SKM-1 (cell line): Measurements from ENCODE around the gene PLPPR1.
"Not testable (repeated sequence)": the region's sequence is repeated elsewhere in the genome, so short reads cannot be mapped to it uniquely, and the experiment has no call there.

Experiments used
- DNase-seq: peaks from one replicate; lab custom pipeline; 2025; ENCODE audit not compliant: unreplicated experiment; lab: John Stamatoyannopoulos, UW

The PLPPR1 gene

DNA sequence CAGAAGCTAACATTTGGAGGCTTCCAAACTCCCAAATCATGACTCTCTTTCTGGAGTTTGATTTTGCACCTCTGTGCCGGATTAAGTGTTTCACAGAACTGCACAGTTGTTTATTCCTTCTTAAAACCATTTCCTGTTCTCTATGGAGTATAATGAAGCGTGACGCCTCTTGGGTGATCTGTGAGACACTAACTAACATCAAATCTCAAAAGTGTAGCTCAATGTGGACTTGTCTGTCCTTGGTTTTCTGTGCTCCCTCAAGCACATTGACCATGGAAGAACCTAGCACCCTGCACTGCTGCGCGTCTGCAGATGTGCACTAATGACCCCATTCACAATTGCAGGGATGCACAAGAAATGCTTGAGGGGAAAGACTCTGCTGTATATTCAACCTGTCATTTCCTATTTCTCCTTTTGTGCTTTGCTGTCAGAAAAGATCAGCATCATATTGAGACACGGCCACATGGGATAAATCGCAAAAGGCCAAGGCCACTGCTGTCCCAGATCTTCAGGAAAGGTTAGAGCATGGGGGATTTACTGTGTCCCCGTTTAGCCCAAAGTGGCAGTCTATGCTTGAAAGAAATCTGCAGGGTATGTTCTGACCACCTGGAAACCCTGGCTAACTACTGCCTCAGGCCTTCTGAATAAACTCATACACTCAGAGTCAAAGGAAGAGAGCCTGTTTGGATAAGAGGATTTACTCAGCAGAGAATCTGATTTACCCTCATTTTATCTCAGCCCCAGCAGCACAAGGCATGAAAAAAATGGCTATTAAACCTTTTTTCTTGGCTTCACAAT lies 246.6 kb downstream of the PLPPR1 start:
- DNase-seq: no peak

DNA sequence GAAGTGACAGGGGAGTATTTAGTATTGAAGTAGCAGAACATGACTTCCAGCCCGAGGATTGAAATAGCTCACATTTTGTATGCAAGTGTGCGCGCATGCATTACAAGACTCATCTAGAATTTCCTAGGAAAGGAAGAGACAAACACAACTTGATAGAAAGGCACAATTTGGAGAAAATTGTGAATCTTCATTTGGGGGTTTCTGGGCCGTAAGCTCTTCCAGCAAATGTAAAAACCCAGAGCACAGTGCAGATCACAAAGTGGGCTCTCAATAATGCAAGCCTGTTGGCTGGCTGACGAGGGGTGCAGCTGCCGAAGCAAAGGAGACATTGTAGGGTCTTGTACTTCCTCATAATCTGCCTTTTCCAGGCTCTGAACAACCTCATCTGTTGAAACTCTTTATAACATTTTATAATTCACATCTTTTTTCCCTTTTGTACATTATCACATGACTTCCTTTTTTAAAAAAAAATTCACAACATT lies 247.3 kb downstream of the PLPPR1 start:
- no peak for DNase-seq

DNA sequence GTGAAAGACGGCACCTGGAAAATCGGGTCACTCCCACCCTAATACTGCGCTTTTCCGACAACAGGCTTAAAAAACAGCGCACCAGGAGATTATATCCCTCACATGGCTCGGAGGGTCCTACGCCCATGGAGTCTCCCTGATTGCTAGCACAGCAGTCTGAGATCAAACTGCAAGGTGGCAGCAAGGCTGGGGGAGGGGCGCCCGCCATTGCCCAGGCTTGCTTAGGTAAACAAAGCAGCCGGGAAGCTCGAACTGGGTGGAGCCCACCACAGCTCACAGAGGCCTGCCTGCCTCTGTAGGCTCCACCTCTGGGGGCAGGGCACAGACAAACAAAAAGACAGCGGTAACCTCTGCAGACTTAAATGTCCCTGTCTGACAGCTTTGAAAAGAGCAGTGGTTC lies 262.5 kb downstream of the PLPPR1 start:
- not testable (repeated sequence) for DNase-seq

DNA sequence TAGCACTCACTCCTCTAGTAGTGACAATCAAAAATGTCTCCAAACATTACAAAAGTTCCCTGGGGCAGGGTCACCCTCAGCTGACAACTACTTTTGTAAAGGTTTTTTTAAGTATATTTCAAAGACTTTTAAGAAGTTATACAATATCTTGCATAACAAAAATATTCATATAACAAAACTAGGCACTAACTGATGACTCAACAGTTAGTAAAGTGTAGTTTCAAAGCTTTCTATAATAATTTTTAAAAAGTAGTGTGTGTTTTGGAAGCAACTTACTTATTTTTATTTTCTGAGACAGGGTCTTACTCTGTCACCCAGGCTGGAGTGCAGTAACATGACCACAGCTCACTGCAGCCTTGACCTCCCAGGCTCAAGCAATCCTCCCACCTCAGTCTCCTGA lies 271.4 kb downstream of the PLPPR1 start:
- DNase-seq: no peak

DNA sequence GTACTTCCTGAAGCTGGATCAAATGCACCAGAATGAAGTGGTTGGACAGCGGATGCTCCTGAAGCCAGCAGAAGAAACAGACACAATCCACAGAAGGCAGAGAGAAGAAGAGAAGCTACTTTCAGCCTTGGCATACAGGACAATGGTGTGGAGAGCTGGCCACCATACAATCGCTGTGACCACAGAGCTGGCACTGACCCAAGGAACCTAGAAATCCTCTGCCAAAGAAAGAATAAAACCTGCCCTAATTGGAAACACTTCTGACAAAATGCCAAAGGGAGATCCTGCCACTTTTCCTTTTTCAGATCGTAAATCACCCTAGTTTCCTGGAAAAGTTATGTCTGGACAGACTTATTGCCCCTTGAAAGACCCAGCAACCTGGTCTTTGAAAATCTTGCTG lies 278.5 kb downstream of the PLPPR1 start:
- DNase-seq: no peak

DNA sequence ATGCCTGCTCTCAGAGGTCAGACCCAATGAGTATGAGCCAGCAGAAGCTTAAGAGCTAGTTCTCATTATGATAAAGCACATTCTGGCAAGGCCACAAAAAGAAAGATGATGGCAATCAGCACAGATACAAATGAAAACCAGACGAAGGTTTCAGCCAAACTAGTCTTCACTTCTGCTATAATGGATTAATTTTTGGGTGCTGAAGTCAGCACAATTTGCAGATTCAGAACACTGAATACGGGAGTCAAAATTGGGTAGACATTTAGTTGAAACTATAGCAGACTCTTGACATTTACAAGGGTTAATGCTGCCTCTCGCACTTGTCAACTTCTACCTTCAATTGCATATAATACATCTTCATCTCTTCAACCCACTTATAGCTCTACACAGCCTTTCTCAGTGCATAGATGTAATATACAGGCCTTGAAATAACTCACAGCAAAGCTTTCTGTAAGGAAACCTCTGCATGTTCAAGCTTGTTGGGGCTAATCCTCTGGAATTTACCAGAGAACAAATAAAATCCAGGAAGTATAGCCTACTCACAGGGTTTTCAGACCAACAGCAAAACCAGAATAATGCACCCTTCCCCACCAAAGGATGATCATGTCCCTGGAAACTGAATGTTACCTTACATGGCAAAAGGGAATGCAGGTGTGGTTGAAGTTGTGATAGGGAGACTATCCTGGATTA lies 279.1 kb downstream of the PLPPR1 start:
- no peak for DNase-seq

DNA sequence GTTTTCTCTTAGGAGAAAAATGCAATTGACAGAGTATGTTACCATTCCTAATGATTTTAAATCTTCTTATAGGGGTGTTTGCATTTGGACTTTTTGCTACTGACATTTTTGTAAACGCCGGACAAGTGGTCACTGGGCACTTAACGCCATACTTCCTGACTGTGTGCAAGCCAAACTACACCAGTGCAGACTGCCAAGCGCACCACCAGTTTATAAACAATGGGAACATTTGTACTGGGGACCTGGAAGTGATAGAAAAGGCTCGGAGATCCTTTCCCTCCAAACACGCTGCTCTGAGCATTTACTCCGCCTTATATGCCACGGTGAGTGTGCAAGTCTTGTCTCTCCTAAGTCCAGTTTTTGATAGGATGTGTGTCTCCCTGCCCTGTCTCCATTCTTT lies 280.6 kb downstream of the PLPPR1 start:
- no peak for DNase-seq

DNA sequence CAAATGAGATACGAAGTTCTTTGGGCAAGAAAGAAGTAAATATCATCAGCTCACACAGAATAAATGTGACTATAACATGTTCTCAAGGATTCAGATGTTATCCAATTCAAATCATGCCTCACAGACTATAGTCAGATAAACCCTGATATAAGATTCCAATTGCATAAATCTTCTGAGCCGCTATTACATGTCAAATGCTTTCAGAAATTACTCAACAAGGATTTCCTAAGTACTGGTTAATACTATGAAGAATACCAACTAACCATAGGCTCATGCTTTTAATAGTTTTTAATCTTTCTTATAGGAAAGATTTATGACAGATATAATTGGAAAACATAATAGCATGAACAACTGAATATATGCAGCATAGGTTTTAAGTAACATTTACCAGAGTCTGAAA lies 282.7 kb downstream of the PLPPR1 start:
- DNase-seq: no peak

DNA sequence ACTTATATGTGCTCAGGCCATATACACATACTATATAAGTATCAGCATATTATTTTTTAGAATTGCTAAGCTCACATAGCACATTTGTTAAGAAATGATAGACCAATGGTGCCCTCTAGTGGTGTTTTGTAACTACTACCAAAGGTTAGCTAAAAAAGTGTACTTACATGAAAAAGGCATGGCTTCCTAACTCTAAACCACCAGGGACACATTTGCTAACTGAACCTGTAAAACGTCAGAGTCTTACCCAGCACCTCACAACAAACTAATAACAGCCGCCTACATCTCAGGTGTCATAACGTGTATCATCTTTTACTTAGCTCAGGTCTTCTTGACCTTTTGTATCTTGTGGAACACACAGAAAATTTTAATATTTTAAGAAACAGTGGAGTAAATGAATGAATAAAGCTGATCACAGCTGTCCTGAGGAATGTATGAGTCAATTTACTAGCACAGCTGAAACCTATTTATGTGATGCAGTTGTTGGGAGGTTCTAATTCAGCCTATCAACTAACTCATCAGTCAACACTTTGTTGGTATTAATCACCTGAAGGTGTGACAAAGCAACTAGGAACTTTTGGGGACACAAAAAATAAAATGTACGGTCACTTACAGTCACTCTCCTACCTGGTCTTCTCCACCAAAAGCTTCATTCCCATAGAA lies 283.4 kb downstream of the PLPPR1 start:
- DNase-seq: peak; percentile 57

DNA sequence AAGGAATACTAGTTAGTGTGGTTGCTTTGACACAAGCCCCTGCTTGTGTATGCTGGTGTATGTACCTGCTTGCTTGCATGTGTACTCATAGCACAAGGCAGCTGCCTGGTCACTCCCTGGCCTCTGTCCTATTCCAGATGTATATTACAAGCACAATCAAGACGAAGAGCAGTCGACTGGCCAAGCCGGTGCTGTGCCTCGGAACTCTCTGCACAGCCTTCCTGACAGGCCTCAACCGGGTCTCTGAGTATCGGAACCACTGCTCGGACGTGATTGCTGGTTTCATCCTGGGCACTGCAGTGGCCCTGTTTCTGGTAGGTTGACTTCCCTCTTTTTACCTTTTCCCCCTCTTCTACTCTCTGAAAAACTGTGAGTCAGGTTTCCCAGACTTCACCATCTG lies 284.1 kb downstream of the PLPPR1 start:
- no peak for DNase-seq

DNA sequence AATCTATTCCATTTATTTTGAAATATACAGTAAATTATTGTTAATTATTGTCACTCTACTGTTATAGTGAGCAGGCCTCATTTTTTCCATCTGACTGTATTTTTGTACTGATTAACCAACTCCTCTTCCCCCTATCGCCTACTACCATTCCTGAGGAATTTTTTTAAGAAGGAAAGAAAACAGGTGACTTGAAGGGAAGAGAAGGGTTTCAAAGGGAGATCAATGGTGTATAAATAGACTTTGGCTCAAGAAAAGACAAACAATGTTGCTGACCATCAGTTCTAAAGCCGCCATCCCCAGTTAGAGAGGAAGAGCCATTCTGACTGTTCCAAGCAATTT lies 286.6 kb downstream of the PLPPR1 start:
- DNase-seq: no peak

DNA sequence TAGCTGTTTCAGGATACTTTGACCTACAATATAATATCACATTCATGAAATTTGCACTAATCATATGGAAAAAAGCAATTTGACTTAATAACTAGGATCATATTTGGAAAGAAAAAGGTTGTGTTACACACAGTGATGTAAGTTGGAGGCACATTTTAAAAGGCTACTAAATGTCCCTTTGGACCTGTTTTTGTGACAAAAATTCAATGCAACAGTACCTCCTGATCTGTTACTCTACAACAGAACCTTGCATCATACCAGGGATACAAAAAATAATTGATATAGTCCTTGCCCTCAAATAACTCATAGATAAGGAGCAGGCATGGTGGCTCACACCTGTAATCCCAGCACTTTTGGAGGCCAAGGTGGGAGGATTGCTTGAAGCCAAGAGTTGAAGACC lies 289.2 kb downstream of the PLPPR1 start:
- DNase-seq: no peak

DNA sequence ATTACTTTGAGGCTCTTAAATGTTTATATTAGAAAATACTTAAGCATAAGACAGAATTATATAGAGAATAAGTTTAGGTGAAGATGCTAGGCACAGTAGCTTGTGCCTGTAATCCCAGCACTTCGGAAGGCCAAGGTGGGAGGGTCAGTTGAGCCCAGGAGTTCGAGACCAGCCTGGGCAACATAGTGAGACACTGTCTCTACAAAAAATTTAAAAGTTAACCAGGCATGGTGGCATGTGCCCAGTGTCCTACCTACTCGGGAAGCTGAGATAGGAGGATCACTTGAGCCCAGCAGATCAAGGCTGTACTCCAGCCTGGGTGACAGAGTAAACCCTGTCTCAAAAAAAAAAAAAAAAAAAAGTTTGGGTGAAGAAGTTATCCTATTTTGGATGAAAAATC lies 294.6 kb downstream of the PLPPR1 start:
- DNase-seq: no peak

DNA sequence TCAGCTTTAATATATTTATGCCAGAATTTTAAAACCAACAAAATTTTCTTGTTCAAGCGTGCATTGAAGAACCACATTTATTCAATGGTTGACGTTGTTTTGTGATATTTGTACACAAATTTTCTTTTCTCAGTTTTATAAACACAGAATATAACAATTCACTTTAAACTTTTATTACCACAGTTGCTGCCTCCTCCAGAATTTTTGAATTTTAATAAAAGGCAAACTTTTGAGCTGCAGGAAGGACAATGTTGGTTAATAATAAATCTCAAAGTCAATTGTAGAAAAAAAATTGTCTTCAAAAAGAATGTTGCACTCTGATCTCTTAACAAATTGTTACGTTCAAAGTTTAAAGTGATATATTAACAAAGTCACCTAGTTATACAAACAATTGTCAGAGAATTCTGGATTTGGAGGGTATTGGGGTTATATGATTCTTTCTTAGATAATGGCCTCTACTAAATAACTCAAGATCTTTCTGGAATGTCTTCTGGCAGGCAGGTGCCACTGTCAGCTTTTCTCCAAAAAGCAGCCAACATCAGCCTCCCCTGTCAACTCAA lies 295.8 kb downstream of the PLPPR1 start:
- DNase-seq: no peak

DNA sequence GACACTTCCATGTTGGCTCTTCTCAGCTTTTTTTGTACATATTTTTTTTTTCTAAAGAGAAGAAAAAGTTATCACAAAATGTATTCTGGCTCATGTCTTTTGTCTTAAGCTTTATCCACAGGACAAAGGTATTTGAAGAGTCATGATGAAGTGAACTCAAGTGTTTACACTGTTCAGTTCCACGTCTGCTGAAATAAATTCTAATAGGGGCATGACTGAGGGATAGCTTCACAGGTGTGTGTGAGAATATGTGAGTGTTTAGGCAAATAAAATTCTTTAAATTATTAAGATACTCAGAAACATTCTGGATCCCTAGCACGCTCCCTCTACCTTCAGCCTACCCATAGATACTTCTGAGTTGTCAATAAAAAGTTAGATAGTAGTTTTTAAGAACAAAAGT lies 296.5 kb downstream of the PLPPR1 start:
- no peak for DNase-seq

DNA sequence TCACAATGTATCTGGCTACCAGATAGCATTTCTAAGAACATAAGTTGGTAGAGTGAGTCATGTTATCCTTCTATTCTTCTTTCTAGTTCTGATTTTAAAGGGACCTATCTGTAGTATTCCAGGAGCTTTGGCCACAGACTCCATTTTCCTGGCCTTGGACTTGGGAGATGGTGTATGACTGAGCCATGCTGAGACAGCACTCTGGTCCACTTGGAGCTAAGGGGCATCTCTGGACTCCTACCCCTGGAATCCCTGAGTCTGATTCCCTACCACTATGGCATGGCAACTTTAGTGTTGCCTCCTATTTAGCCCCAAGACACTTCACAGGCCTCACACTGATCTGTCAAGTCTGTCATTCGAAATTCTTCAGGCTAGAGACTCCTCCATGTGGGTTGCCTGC lies 297.5 kb downstream of the PLPPR1 start:
- DNase-seq: no peak

DNA sequence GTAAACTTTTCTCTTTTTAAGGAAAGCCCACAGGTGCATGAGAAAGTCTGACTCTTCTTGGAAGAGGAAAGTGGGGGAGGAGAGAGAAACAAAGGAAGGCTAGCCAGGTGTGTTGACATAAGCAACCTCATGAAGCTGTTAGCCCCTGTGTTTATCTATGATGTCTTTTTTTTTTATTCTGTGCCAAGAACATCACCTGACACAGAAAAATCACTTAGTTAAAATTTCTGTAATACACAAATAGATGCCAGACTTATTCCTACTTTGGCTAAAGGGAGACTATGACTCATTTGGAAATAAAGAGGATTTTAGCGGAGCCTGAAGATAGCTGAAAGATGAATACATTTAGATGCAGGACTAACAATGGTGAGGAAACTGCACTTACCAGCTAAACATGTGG lies 298.0 kb downstream of the PLPPR1 start:
- DNase-seq: no peak

DNA sequence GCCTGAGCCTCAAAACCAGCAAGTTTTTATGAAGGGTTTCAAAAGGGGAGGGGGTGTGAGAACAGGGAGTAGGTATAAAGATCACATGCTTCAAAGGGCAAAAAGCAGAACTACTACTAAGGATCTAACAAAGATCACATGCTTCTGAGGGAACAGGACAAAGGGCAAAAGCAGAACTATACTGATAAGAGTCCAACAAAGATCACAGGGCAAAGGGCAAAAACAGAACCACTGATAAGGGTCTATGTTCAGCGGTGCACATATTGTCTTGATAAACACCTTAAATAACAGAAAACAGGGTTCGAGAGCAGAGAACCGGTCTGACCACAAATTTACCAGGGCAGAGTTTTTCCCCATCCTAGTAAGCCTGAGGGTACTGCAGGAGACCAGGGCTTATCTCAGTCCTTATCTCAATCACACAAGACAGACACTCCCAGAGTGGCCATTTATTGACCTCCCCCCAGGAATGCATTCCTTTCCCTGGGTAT lies 298.9 kb downstream of the PLPPR1 start:
- DNase-seq: not testable (repeated sequence)

DNA sequence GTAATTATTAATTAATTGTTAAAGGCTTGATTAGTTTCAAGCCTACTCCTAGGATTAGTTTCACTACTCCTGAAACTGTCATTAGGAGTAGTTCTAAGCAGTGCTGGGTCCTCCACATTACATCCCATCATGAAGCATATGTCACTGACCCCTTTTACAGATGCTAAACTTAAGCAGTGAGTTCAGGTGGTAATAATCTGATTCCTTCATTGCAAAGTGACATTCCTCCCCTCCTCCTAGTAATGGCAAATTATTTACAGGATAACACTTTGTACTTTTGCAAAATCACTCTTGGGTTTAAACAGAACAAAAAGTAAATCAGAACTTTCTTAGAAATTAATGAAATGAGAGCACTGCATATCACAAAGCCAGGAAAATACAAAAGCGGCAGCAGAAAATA lies 303.8 kb downstream of the PLPPR1 start:
- no peak for DNase-seq

DNA sequence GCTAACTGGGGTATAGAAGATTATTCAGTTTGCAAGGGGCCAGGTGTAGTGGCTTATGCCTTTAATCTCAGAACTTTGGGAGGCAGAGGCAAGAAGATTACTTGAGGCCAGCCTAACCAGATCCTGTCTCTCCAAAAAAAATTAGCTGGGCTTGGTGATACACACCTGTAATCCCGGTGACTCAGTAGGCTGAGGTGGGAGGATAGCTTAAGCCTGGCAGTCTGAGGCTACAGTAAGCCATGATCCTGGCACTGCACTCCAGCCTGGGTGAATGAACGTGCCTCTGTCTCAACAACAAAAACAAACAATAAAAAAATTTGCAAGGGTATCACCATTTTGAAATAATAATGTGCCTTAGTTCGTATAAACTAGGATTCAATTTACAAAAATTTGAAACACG lies 305.0 kb downstream of the PLPPR1 start:
- no peak for DNase-seq

DNA sequence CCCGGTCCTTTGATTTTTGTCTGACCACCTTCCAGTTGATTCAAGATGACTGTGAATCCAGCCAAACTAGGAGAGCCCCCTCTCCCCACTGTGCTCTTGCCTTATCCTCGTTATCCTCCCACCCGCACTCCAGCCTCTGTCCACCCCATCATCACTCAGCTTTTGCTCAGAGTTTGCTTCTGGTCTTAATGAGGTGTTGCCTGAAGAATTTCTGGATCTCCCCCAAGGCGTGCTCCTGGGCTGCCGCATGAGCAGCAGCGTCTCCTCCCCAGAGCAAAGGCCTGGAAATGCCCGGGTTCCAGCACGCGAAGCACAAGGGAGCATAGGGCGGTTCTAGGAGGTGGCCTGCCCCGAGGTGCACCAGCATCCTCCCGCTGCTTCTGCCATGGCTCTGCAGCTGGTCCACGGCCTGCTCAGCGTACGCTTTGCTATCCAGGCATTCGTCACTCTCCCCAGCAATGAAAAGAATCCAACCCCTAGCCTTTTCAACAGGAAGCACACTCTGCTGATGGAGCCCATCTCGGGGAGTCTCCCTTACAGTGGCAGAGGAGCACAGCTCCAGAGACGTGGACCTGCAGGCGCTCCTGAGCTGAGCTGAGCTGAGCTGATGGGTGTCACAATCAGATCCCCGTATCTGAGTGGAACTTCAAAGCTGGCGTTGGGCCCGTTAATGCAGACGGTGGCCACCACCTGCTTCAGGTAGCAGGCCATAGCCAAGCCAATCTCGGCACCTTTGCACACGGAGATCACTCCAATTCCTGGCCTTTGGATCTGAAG lies 305.6 kb downstream of the PLPPR1 start:
- DNase-seq: no peak
